ENCODE measurements around the gene MBNL2.
A peak's percentile ranks its signal among the peaks of the same experiment; 100 is the strongest.

The MBNL2 gene

DNA sequence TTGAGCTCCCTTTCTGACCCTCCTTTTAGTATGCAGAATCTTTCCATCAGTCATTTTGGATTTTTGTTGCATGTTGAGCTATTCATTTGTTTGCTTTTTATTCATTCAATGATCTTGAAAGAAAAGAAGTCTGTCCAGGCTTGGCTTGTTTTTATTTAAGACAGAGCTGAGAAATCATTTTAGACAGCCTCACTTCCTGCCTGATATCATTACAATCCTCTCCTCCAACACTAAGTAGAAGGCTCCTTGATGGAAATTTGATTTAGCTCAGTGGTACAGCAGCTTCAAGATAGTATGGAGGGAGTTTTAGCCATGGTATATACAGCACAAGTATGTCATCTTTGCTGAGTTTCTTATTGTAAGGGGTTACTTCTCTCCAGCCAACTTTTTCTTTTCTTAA is 28.4 kb downstream of the MBNL2 start:
- no peak for DNase-seq

- no peak for DNase-seq
Observed at GRCh38 chr13:97252735-97253134, 30.6 kb downstream of the MBNL2 start.

DNA sequence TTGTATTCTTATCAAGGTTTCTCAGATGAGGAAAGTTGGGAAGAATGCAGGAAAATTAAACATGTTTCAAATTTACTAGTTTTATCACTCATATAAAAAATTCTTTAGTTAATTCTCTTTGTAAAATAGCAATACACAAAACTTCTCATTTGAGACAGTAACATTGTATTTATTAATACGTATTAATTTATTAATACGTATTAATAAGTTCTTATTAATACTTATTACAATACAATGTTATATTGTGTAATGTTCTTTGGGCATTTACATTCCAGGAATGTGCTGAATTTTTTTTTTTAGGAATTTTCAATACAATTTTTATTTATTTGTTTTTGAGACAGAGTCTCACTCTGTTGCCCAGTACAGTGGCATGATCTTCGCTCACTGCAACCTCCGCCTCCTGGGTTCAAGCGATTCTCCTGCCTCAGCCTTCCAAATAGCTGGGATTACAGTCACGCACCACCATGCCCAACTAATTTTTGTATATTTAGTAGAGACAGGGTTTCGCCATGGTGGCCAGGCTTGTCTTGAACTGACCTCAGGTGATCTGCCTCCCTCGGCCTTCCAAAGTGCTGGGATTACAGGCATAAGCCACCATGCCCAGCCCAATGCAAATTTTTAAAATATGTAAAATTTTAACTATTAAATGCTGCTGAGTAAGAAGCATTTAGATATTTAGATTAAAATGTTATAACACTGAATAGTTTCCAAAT is 31.6 kb downstream of the MBNL2 start:
- no peak for DNase-seq

- DNase-seq, result no peak
Observed at GRCh38 chr13:97254816-97255215, 32.7 kb downstream of the MBNL2 start.

- no peak for DNase-seq
Observed at GRCh38 chr13:97255515-97256021, 33.4 kb downstream of the MBNL2 start.

DNA sequence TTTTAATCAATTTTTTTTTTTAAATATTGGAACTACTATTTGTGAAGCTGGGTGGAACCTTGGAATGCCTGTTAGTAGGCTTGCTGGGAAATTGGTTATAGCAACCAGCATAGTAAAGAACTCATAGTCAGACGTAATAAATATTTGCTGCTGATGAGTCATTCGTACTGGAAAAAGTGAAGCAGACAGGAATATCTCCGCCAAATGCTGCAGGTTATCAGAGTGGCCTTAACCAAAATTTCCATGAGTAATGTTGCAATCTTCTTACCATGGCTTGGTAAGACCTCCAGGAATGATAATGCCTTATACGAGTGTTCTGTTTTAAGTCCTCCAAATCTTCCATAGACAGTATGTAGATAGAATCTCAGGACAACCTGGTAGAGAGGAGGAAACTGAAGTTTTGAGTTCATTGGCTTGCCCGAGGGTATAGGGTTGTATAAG is 34.2 kb downstream of the MBNL2 start:
- DNase-seq, result no peak

- no peak for DNase-seq
Observed at GRCh38 chr13:97257228-97257755, 35.2 kb downstream of the MBNL2 start.

- DNase-seq, result peak in 5 of 56 donors; percentile 12 to 34 (median 15)
Observed at GRCh38 chr13:97257800-97258799, 36.0 kb downstream of the MBNL2 start.

GRCh38 chr13:97258801-97259200 is 36.7 kb downstream of the MBNL2 start:
- no peak for DNase-seq

DNA sequence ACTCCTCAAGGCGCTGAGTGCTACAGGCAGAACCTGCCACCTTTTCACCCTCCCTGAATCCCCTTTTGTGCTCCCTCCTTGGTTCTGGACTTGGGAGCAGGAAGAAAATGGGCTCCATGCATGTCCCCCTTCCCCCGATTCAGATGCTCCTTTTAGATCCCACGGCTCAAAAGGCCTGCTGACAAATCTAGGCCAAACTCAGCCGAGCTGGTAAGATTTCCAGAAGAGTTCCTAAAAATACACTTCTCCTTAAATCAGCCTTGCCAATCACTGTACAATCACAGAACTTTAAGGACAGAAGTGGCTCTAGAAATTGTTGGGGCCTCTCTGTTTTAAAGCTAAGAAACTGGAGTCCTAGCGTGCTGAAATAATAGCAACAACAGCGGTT is 37.3 kb downstream of the MBNL2 start:
- DNase-seq, result no peak

- DNase-seq, result peak in 3 of 56 donors; percentile 17 to 43 (median 20)
Observed at GRCh38 chr13:97259798-97260714, 37.9 kb downstream of the MBNL2 start.

DNA sequence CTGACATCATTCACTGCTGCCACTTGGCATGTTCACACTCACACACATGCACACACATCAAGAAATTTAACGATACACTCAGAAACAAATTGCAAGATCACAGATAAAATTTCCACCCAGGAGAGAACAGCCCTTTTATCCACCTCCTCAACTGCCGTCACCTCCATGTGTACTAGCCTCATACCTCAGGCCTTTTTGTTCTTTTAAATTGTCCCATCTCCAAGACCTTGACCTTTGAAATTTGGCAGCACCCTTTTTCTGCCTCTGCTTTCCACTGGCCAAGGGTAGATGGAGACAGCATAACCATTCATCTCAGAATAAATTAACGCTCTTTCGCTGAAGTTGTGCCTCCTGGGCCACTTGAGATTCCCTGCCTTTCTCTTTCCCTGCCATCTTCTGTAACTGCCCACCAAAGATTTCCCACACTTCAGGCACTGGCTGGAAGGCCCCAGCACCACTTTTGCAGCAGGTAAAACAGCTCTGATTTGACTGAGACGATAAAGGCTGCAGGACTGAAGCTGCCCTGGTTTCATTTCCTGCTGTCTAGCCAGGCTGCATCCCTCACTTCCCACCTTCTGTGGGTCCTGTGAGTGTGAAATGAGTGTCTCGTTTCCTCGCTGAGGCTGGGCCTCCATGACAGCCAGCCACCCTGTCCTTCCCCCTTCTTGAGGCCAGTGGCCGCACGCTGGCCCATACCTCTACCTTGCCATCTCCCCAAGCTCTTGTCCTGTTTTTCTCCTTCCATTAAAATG is 39.3 kb downstream of the MBNL2 start:
- no peak for DNase-seq

- DNase-seq, result peak in 1 of 56 donors; percentile 28
Observed at GRCh38 chr13:97262058-97262457, 39.9 kb downstream of the MBNL2 start.

DNA sequence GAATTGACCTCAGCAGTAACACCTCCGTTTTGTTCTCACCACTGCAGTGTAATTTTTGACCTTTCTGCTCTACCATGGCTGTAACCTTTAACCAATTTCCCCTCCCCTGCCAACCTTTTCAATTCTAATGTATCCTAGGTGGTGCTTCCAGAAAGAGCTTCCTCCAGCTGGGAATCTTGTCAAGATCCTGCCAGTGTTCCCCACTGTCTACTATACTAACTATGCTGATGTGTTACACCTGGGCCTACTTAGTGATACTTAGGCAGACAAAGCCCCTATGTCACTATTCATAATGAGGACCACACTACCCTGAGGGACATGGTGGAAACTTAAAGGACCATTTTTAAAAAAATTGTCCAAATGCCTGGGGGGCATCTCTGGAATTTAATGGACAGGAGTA is 41.0 kb downstream of the MBNL2 start:
- no peak for DNase-seq

DNA sequence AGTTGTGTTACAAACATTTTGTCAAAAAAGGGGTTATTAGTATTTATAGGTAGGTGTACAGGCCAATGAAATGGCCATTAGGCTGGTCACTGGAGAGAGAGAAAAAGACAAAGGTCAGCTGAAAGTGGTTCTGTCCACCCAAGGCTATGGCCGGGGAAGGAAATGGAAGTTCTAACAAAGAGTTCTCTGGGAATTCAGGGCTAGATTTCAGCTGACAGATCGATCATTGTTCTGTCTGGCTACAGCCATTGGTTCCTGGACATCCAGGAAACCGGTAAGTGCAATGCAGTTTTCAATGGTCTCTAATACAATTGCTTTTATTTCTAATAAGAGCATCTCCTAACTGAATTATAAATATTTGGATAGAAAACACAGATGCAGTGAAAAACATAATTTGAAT is 42.5 kb downstream of the MBNL2 start:
- no peak for DNase-seq

DNA sequence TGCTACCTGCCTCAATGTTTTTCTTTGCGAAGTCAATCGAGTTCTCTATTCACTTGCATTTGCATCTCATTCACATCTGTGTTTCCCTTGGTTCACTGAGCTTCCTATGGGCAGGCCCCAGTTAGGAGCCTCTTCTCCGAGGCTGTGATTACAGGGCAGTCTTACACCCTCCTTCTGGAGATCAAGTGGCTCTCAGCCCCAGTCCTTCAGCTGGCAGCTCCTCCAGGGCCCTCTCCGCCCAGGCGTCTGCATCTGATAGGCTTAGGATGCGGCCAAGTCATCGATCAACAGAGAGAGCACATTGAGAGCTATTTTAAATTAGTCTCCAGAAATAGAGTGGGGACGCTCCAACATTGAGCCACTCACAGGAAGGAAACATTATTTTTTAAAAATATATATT is 44.2 kb downstream of the MBNL2 start:
- no peak for DNase-seq

DNA sequence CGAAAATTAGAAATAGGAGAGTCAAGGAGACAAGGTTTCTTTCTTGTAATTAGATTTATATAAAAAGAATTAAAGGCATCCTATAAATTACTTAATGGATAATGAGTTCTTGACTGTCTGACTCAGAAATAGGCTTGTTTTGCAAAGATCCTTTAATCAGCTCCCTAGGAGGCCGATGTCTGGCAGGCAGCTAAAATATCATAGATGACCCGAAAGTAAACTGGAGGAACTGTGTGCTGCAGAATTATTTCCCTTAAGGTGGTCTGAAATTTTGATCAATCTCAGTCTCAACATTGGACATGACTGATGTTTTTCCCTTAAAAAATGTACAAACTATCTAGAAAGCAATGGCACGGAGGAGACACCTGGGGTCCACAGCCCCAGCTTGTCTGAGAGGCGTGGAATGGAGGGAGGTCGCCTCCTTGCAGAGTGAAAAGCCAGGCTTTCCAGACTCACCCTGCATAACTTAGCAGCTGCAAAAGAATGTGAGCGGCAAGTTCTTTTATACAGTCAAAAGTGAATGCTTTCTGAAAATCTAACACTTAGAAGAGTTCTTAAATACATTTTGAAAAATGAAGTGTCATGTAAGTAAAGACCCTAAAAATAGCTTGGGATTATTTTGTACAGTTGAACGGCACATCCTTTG is 44.8 kb downstream of the MBNL2 start:
- no peak for DNase-seq

- DNase-seq, result no peak
Observed at GRCh38 chr13:97267418-97268059, 45.4 kb downstream of the MBNL2 start.

DNA sequence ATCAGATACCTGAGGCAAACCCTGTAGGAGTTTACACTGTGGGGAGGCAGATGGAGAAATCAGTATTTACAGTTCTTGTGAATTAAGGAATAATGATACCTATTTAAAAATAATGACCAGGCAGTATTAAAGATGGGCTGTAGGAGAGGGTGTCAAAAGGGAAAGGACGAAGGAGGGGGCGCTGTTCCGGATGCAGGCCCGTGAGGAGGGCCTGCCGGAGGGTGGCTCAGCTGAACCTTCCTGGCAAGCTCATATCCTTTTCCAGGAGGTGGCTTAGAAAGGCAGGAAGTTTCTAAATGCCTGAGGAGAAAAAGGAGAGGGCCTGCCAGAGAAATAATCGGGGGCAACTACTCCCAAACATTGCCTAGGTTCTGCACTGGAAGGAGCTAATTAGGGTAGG is 46.6 kb downstream of the MBNL2 start:
- DNase-seq, result no peak
